ENCODE results near the gene GNB2. TPM values are rescaled to one million over a fixed set of nuclear protein-coding genes. Genes with fewer than 3 reads are reported as not detected.

The GNB2 gene
- total RNA-seq, 4 donors from 2014 or later, result 150 to 229 (median 218) TPM

Other genes with a start within 250 kb of the GNB2 start
- 1 to 10 TPM; 2.9 to 7.6 (median 5.8) TPM for gene ZCWPW1, start 245.0 kb upstream of the GNB2 start, total RNA-seq
- 10 to 100 TPM; 21.2 to 44.9 (median 40.6) TPM for gene MEPCE, start 243.9 kb upstream of the GNB2 start, total RNA-seq
- 10 to 100 TPM; 24.5 to 35.1 (median 27.0) TPM for gene PPP1R35, start 237.2 kb upstream of the GNB2 start, total RNA-seq
- under 1 TPM in 1 of 4 donors, not detected in 3; 0.78 TPM for gene SPACDR, start 209.5 kb upstream of the GNB2 start, total RNA-seq
- 10 to 100 TPM; 26.2 to 51.4 (median 33.1) TPM for gene TSC22D4, start 194.5 kb upstream of the GNB2 start, total RNA-seq
- gene NYAP1, start 189.8 kb upstream of the GNB2 start, total RNA-seq, result 1 to 10 TPM; 1.7 to 3.2 (median 1.9) TPM
- gene AGFG2, start 134.5 kb upstream of the GNB2 start, total RNA-seq, result 10 to 100 TPM; 31.6 to 79.6 (median 35.1) TPM
- gene SAP25, start 99.8 kb upstream of the GNB2 start, total RNA-seq, result under 1 TPM in 2 of 4 donors, not detected in 2; 0.83 to 0.92 TPM
- gene LRCH4, start 87.6 kb upstream of the GNB2 start, total RNA-seq, result 10 to 100 TPM; 36.2 to 53.2 (median 44.0) TPM
- gene FBXO24, start 87.4 kb upstream of the GNB2 start, total RNA-seq, result under 1 TPM; 0.13 to 0.83 (median 0.48) TPM
- gene PCOLCE, start 71.4 kb upstream of the GNB2 start, total RNA-seq, result 10 to 100 TPM; 12.0 to 42.2 (median 18.3) TPM
- 10 to 100 TPM in 3 of 4 donors, 1 to 10 TPM in 1; 6.6 to 16.8 (median 12.0) TPM for gene MOSPD3, start 61.2 kb upstream of the GNB2 start, total RNA-seq
- under 1 TPM in 2 of 4 donors, not detected in 2; 0.17 to 0.32 TPM for gene TFR2, start 32.2 kb upstream of the GNB2 start, total RNA-seq
- not detected for gene ACTL6B, start 17.3 kb upstream of the GNB2 start, total RNA-seq
- gene GIGYF1, start 20.5 kb downstream of the GNB2 start, total RNA-seq, result 10 to 100 TPM; 19.5 to 33.5 (median 30.9) TPM
- 10 to 100 TPM; 27.0 to 51.3 (median 43.7) TPM for gene POP7, start 32.4 kb downstream of the GNB2 start, total RNA-seq
- gene EPO, start 46.7 kb downstream of the GNB2 start, total RNA-seq, result not detected
- gene ZAN, start 59.9 kb downstream of the GNB2 start, total RNA-seq, result not detected
- gene EPHB4, start 153.8 kb downstream of the GNB2 start, total RNA-seq, result 10 to 100 TPM; 26.2 to 92.4 (median 59.0) TPM
- 10 to 100 TPM; 15.0 to 26.0 (median 19.9) TPM for gene SLC12A9, start 179.0 kb downstream of the GNB2 start, total RNA-seq
- gene TRIP6, start 193.6 kb downstream of the GNB2 start, total RNA-seq, result 10 to 100 TPM; 60.2 to 89.9 (median 81.2) TPM
- gene SRRT, start 201.4 kb downstream of the GNB2 start, total RNA-seq, result 10 to 100 TPM; 47.2 to 69.6 (median 61.7) TPM
- 1 to 10 TPM; 2.1 to 8.7 (median 5.7) TPM for gene UFSP1, start 216.0 kb downstream of the GNB2 start, total RNA-seq
- 1 to 10 TPM; 2.5 to 4.6 (median 3.5) TPM for gene ACHE, start 222.1 kb downstream of the GNB2 start, total RNA-seq